Measurements from ENCODE around the gene DPP4. TPM values are rescaled to one million over a fixed set of nuclear protein-coding genes. Genes with fewer than 3 reads are reported as not detected.
"Not testable (repeated sequence)": the region's sequence is repeated elsewhere in the genome, so short reads cannot be mapped to it uniquely, and the experiment has no call there.

Gene DPP4
- total RNA-seq, 1 donor from 2014 or later: 94.4 TPM

- no peak for DNase-seq (ENCODE audit: low spot score)
- Mint-ChIP-seq H3K4me3 (no peak overlapping the region), H3K4me1 (ENCODE audit: low read depth) (peaks cover 56% of the 10 kb centered on the region), H3K27me3 (ENCODE audit: insufficient read depth) (no peaks in the 10 kb centered on the region), H3K27ac (no peak overlapping the region), H3K9me3 (peaks cover 11% of the 10 kb centered on the region), H3K36me3 (ENCODE audit: low read depth) (peaks cover 38% of the 10 kb centered on the region)
- intact Hi-C loops (cut with micrococcal nuclease): no loop called here
Observed at GRCh38 chr2:161983866-161984265, 90.1 kb downstream of the DPP4 start.

- no peak for DNase-seq (ENCODE audit: low spot score)
- Mint-ChIP-seq H3K27me3 (ENCODE audit: insufficient read depth) (no peaks in the 10 kb centered on the region), H3K4me3 (no peak overlapping the region), H3K9me3 (peaks cover 11% of the 10 kb centered on the region), H3K27ac (peak overlapping the region; percentile 77), H3K4me1 (ENCODE audit: low read depth) (peaks cover 55% of the 10 kb centered on the region), H3K36me3 (ENCODE audit: low read depth) (peaks cover 32% of the 10 kb centered on the region)
- intact Hi-C loops (cut with micrococcal nuclease): no loop called here
Observed at GRCh38 chr2:161983331-161983651, 90.7 kb downstream of the DPP4 start.

GRCh38 chr2:161982548-161983330, 91.3 kb downstream of the DPP4 start:
- peaks cover 27% of the 10 kb centered on the region for H3K36me3 Mint-ChIP-seq (ENCODE audit: low read depth)
- peaks cover 11% of the 10 kb centered on the region for H3K9me3 Mint-ChIP-seq
- peak overlapping the region; percentile 7 for H3K4me3 Mint-ChIP-seq
- peak overlapping the region; percentile 89 for H3K27ac Mint-ChIP-seq
- intact Hi-C loops (cut with micrococcal nuclease): no loop called here
- H3K27me3 Mint-ChIP-seq (ENCODE audit: insufficient read depth): no peaks in the 10 kb centered on the region
- DNase-seq (ENCODE audit: low spot score): no peak
- H3K4me1 Mint-ChIP-seq (ENCODE audit: low read depth): peaks cover 52% of the 10 kb centered on the region

- no peaks in the 10 kb centered on the region for H3K27me3 Mint-ChIP-seq (ENCODE audit: insufficient read depth)
- H3K36me3 Mint-ChIP-seq (ENCODE audit: low read depth): peaks cover 27% of the 10 kb centered on the region
- peaks cover 11% of the 10 kb centered on the region for H3K9me3 Mint-ChIP-seq
- DNase-seq (ENCODE audit: low spot score): no peak
- H3K4me1 Mint-ChIP-seq (ENCODE audit: low read depth): peaks cover 61% of the 10 kb centered on the region
- no peak overlapping the region for H3K4me3 Mint-ChIP-seq
- H3K27ac Mint-ChIP-seq: peak overlapping the region; percentile 89
- intact Hi-C loops (cut with micrococcal nuclease): loop anchor here (1.0 kb wide), 1 partner anchor 11 kb away; no protein-coding TSS in a partner anchor
Observed at GRCh38 chr2:161981679-161982250, 92.2 kb downstream of the DPP4 start.

GRCh38 chr2:161980976-161981375, 93.0 kb downstream of the DPP4 start:
- peak overlapping the region; percentile 27 for H3K4me3 Mint-ChIP-seq
- DNase-seq (ENCODE audit: low spot score): no peak
- H3K27ac Mint-ChIP-seq: peak overlapping the region; percentile 89
- H3K9me3 Mint-ChIP-seq: peaks cover 9% of the 10 kb centered on the region
- H3K4me1 Mint-ChIP-seq (ENCODE audit: low read depth): peaks cover 69% of the 10 kb centered on the region
- peaks cover 25% of the 10 kb centered on the region for H3K36me3 Mint-ChIP-seq (ENCODE audit: low read depth)
- no peaks in the 10 kb centered on the region for H3K27me3 Mint-ChIP-seq (ENCODE audit: insufficient read depth)
- intact Hi-C loops (cut with micrococcal nuclease): loop anchor here (1.0 kb wide), 1 partner anchor 11 kb away; no protein-coding TSS in a partner anchor

- no peak for DNase-seq (ENCODE audit: low spot score)
- peak overlapping the region; percentile 72 for H3K4me3 Mint-ChIP-seq
- H3K4me1 Mint-ChIP-seq (ENCODE audit: low read depth): peaks cover 84% of the 10 kb centered on the region
- intact Hi-C loops (cut with micrococcal nuclease): loop anchor here (1.0 kb wide), 1 partner anchor 27 kb away; no protein-coding TSS in a partner anchor
- peaks cover 29% of the 10 kb centered on the region for H3K36me3 Mint-ChIP-seq (ENCODE audit: low read depth)
- peak overlapping the region; percentile 70 for H3K27ac Mint-ChIP-seq
- peaks cover 15% of the 10 kb centered on the region for H3K9me3 Mint-ChIP-seq
- no peaks in the 10 kb centered on the region for H3K27me3 Mint-ChIP-seq (ENCODE audit: insufficient read depth)
Observed at GRCh38 chr2:161979490-161979889, 94.5 kb downstream of the DPP4 start.

- H3K27ac Mint-ChIP-seq: not testable (repeated sequence)
Observed at GRCh38 chr2:161977926-161978325, 96.1 kb downstream of the DPP4 start.

GRCh38 chr2:161976917-161977316, 97.1 kb downstream of the DPP4 start:
- Mint-ChIP-seq H3K27me3 (ENCODE audit: insufficient read depth) (no peaks in the 10 kb centered on the region), H3K9me3 (peaks cover 23% of the 10 kb centered on the region), H3K4me1 (ENCODE audit: low read depth) (peaks cover 91% of the 10 kb centered on the region), H3K27ac (peak overlapping the region; percentile 82), H3K36me3 (ENCODE audit: low read depth) (peaks cover 32% of the 10 kb centered on the region), H3K4me3 (no peak overlapping the region)
- intact Hi-C loops (cut with micrococcal nuclease): no loop called here
- no peak for DNase-seq (ENCODE audit: low spot score)

More at GRCh38 chr2:161977926-161978325, 96.1 kb downstream of the DPP4 start:
- H3K27me3 Mint-ChIP-seq (ENCODE audit: insufficient read depth); DNase-seq (ENCODE audit: low spot score); intact Hi-C loops (cut with micrococcal nuclease); H3K4me3 Mint-ChIP-seq: not testable (repeated sequence)
- Mint-ChIP-seq H3K9me3 (peaks cover 15% of the 10 kb centered on the region), H3K36me3 (ENCODE audit: low read depth) (peaks cover 32% of the 10 kb centered on the region), H3K4me1 (ENCODE audit: low read depth) (peaks cover 91% of the 10 kb centered on the region)

- peak overlapping the region; percentile 6 for H3K4me3 Mint-ChIP-seq
- no peak for DNase-seq (ENCODE audit: low spot score)
Observed at GRCh38 chr2:161976295-161976694, 97.7 kb downstream of the DPP4 start.

GRCh38 chr2:161975813-161976160, 98.2 kb downstream of the DPP4 start:
- DNase-seq (ENCODE audit: low spot score): no peak
- intact Hi-C loops (cut with micrococcal nuclease): no loop called here
- Mint-ChIP-seq H3K4me1 (ENCODE audit: low read depth) (peaks cover 91% of the 10 kb centered on the region), H3K27ac (peak overlapping the region; percentile 93), H3K36me3 (ENCODE audit: low read depth) (peaks cover 32% of the 10 kb centered on the region), H3K9me3 (peaks cover 26% of the 10 kb centered on the region), H3K4me3 (peak overlapping the region; percentile 27), H3K27me3 (ENCODE audit: insufficient read depth) (no peaks in the 10 kb centered on the region)

More at GRCh38 chr2:161976295-161976694, 97.7 kb downstream of the DPP4 start:
- peaks cover 30% of the 10 kb centered on the region for H3K36me3 Mint-ChIP-seq (ENCODE audit: low read depth)
- no peaks in the 10 kb centered on the region for H3K27me3 Mint-ChIP-seq (ENCODE audit: insufficient read depth)
- peaks cover 23% of the 10 kb centered on the region for H3K9me3 Mint-ChIP-seq
- intact Hi-C loops (cut with micrococcal nuclease): no loop called here
- H3K4me1 Mint-ChIP-seq (ENCODE audit: low read depth): peaks cover 91% of the 10 kb centered on the region
- peak overlapping the region; percentile 82 for H3K27ac Mint-ChIP-seq

- H3K27me3 Mint-ChIP-seq (ENCODE audit: insufficient read depth): no peaks in the 10 kb centered on the region
- no peak for DNase-seq (ENCODE audit: low spot score)
- peak overlapping the region; percentile 93 for H3K27ac Mint-ChIP-seq
- H3K9me3 Mint-ChIP-seq: peaks cover 29% of the 10 kb centered on the region
- intact Hi-C loops (cut with micrococcal nuclease): no loop called here
- peak overlapping the region; percentile 27 for H3K4me3 Mint-ChIP-seq
- peaks cover 33% of the 10 kb centered on the region for H3K36me3 Mint-ChIP-seq (ENCODE audit: low read depth)
- peaks cover 90% of the 10 kb centered on the region for H3K4me1 Mint-ChIP-seq (ENCODE audit: low read depth)
Observed at GRCh38 chr2:161975062-161975812, 98.8 kb downstream of the DPP4 start.

GRCh38 chr2:161974461-161974860, 99.6 kb downstream of the DPP4 start:
- Mint-ChIP-seq H3K36me3 (ENCODE audit: low read depth) (peaks cover 36% of the 10 kb centered on the region), H3K4me1 (ENCODE audit: low read depth) (peaks cover 88% of the 10 kb centered on the region), H3K9me3 (peaks cover 29% of the 10 kb centered on the region), H3K4me3 (peak overlapping the region; percentile 23), H3K27ac (peak overlapping the region; percentile 80), H3K27me3 (ENCODE audit: insufficient read depth) (no peaks in the 10 kb centered on the region)
- intact Hi-C loops (cut with micrococcal nuclease): loop anchor here (1.0 kb wide), 2 partner anchors 10 to 22 kb away; no protein-coding TSS in a partner anchor
- DNase-seq (ENCODE audit: low spot score): no peak

GRCh38 chr2:161972866-161973265, 101.1 kb downstream of the DPP4 start:
- intact Hi-C loops (cut with micrococcal nuclease): no loop called here
- Mint-ChIP-seq H3K9me3 (peaks cover 29% of the 10 kb centered on the region), H3K4me1 (ENCODE audit: low read depth) (peaks cover 93% of the 10 kb centered on the region), H3K36me3 (ENCODE audit: low read depth) (peaks cover 43% of the 10 kb centered on the region), H3K27ac (peak overlapping the region; percentile 50), H3K4me3 (peak overlapping the region; percentile 21), H3K27me3 (ENCODE audit: insufficient read depth) (no peaks in the 10 kb centered on the region)
- no peak for DNase-seq (ENCODE audit: low spot score)
